Measurements from ENCODE around the gene CBY3. TPM values are rescaled to one million over a fixed set of nuclear protein-coding genes. Genes with fewer than 3 reads are reported as not detected.

Gene CBY3
- total and polyA plus RNA-seq, 2 of the 13 experiments (the other 11 are each of a cell fraction or from before 2014, with no cell fraction given), result not detected

GRCh38 chr5:179720222-179720621 lies 39.4 kb upstream of the CBY3 start:
- intact Hi-C loops (cut with micrococcal nuclease; ENCODE audit: unreplicated experiment) (no loop called here), in situ Hi-C loops (cut with HindIII; ENCODE audit: extremely low pct_ligation_motif_present, low pct_unique_long_range_greater_than_20kb) (no loop called here)
- H3K27ac ChIP-seq (ENCODE audit: extremely low read length, insufficient read depth, low read length), result no peak overlapping the region
- no peak overlapping the region for H2AFZ ChIP-seq (ENCODE audit: low read length)
- H3K4me1 ChIP-seq (ENCODE audit: insufficient read depth, low read length), result no peaks in the 10 kb centered on the region
- TF ChIP-seq AGO2 (optimal IDR thresholded peaks at IDR 0.05; ENCODE audit: low read depth, low read length), result no peak
- FAIRE-seq, result no peak
- WGBS (ENCODE audit: low lambda C conversion rate), result 100% methylated on average over 2 of the region's 2 CpGs
- no peak overlapping the region for H3K9ac ChIP-seq (ENCODE audit: insufficient read depth, low read depth, low read length)
- H3K4me2 ChIP-seq (ENCODE audit: low read depth, low read length), result no peak overlapping the region
- H3K36me3 ChIP-seq (replicated peaks in 1 of 2; ENCODE audit: control insufficient read depth in 1 of 2, insufficient read depth in 2 of 2, low read length in 2 of 2), result peaks cover 34 to 89% of the 10 kb centered on the region in 2 experiments
- no peak for DNase-seq (ENCODE audit: low spot score)
- ATAC-seq, result no peak
- CTCF ChIA-PET (ENCODE audit: low intra/inter-chr PET ratio, low total read pairs), result no interaction called here
- no peaks in the 10 kb centered on the region for H3K27me3 ChIP-seq (ENCODE audit: control insufficient read depth in 1 of 2, insufficient read depth in 2 of 2, low read length in 2 of 2)
- no peaks in the 10 kb centered on the region for H4K20me1 ChIP-seq (ENCODE audit: insufficient read depth, low read length)
- no peak overlapping the region for H3K4me3 ChIP-seq (replicated peaks in 1 of 3; ENCODE audit: insufficient read depth in 1 of 3, low read depth in 2 of 3, low read length in 3 of 3)
- POLR2A ChIA-PET, result no interaction called here
- no peaks in the 10 kb centered on the region for H3K9me3 ChIP-seq (ENCODE audit: low read length)
- no TSS peak for BruUV-seq (replicated peaks)
- H3K79me2 ChIP-seq (ENCODE audit: insufficient read depth, low read length), result peaks cover 23% of the 10 kb centered on the region

GRCh38 chr5:179716286-179716685 lies 35.5 kb upstream of the CBY3 start:
- POLR2A ChIA-PET, result interaction anchor here (1.1 kb wide), 1 partner anchor 16 kb away, joined by 3 read pairs; the partner anchor contains the start of gene MAML1
- Histone ChIP-seq H3K4me1 (ENCODE audit: insufficient read depth, low read length) (no peaks in the 10 kb centered on the region), H3K36me3 (replicated peaks in 1 of 2; ENCODE audit: control insufficient read depth in 1 of 2, insufficient read depth in 2 of 2, low read length in 2 of 2) (peaks cover 25 to 72% of the 10 kb centered on the region in 2 experiments), H3K27ac (ENCODE audit: extremely low read length, insufficient read depth, low read length) (no peak overlapping the region), H4K20me1 (ENCODE audit: insufficient read depth, low read length) (no peaks in the 10 kb centered on the region), H3K4me2 (ENCODE audit: low read depth, low read length) (no peak overlapping the region), H3K27me3 (ENCODE audit: control insufficient read depth in 1 of 2, insufficient read depth in 2 of 2, low read length in 2 of 2) (no peaks in the 10 kb centered on the region), H3K9ac (ENCODE audit: insufficient read depth, low read depth, low read length) (no peak overlapping the region), H3K4me3 (replicated peaks in 1 of 3; ENCODE audit: insufficient read depth in 1 of 3, low read depth in 2 of 3, low read length in 3 of 3) (no peak overlapping the region), H2AFZ (ENCODE audit: low read length) (no peak overlapping the region), H3K9me3 (ENCODE audit: low read length) (no peaks in the 10 kb centered on the region), H3K79me2 (ENCODE audit: insufficient read depth, low read length) (peaks cover 20% of the 10 kb centered on the region)
- FAIRE-seq, result no peak
- CTCF ChIA-PET (ENCODE audit: low intra/inter-chr PET ratio, low total read pairs), result no interaction called here
- no peak for ATAC-seq
- no peak for DNase-seq (ENCODE audit: low spot score)
- no peak for TF ChIP-seq BRD4 (CRISPR knock-in tag; IDR thresholded peaks at IDR 0.05)
- TF ChIP-seq ZNF746 (CRISPR knock-in tag; IDR thresholded peaks at IDR 0.05), result no peak
- TF ChIP-seq SOX5 (CRISPR knock-in tag; IDR thresholded peaks at IDR 0.05; ENCODE audit: borderline replicate concordance), result no peak
- TF ChIP-seq, protein P1, sequence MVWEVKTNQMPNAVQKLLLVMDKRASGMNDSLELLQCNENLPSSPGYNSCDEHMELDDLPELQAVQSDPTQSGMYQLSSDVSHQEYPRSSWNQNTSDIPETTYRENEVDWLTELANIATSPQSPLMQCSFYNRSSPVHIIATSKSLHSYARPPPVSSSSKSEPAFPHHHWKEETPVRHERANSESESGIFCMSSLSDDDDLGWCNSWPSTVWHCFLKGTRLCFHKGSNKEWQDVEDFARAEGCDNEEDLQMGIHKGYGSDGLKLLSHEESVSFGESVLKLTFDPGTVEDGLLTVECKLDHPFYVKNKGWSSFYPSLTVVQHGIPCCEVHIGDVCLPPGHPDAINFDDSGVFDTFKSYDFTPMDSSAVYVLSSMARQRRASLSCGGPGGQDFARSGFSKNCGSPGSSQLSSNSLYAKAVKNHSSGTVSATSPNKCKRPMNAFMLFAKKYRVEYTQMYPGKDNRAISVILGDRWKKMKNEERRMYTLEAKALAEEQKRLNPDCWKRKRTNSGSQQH (CRISPR knock-in tag; IDR thresholded peaks at IDR 0.05; ENCODE audit: low read depth), result no peak
- no peak for TF ChIP-seq DNMT3B (CRISPR knock-in tag; conservative IDR thresholded peaks at IDR 0.05)
- no peak for TF ChIP-seq KDM4B (CRISPR knock-in tag; IDR thresholded peaks at IDR 0.05)
- no peak for TF ChIP-seq GABPA (IDR thresholded peaks at IDR 0.05; ENCODE audit: low read depth, low read length)
- no peak for TF ChIP-seq GABPA (CRISPR knock-in tag; IDR thresholded peaks at IDR 0.05; ENCODE audit: low read depth)
- no peak for TF ChIP-seq ATF7-NPFF (CRISPR knock-in tag; IDR thresholded peaks at IDR 0.05; ENCODE audit: low read depth)
- 94% methylated on average over 1 of the region's 1 CpG for WGBS (ENCODE audit: low lambda C conversion rate)
- intact Hi-C loops (cut with micrococcal nuclease; ENCODE audit: unreplicated experiment) (no loop called here), in situ Hi-C loops (cut with HindIII; ENCODE audit: extremely low pct_ligation_motif_present, low pct_unique_long_range_greater_than_20kb) (no loop called here)
- BruUV-seq (replicated peaks), result no TSS peak

Measured in HepG2 (cell line).